H1 (cell line): ENCODE data around the gene SMYD3. TPM values are rescaled to one million over a fixed set of nuclear protein-coding genes. Genes with fewer than 3 reads are reported as not detected.

ENCODE experiments used
- CTCF ChIA-PET: fragments of 300-600 bp; sonication (Branson Sonifier 250); formaldehyde crosslinking; loops from one replicate; lab custom pipeline; 2021; ENCODE audit not compliant: partially characterized antibody; lab: Charles Lee
- POLR2A ChIA-PET: fragments of 300-600 bp; sonication (Branson Sonifier 250); formaldehyde crosslinking; loops from one replicate; lab custom pipeline; 2021; ENCODE audit warnings: inconsistent platforms; ENCODE audit not compliant: partially characterized antibody; lab: Charles Lee
- DNase-seq, 2 experiments: peaks; one replicate each; pipeline versions ENCODE4 v3.0.0 to v3.0.0-alpha.2; 2010 to 2022; ENCODE audit warnings: low spot score in 2 of 2, low read depth in 1 of 2, mixed read lengths in 1 of 2
- FAIRE-seq: peaks from 2 replicates; lab custom pipeline; 2011; peaks lifted over from hg19 to GRCh38; lab: Jason Lieb, UNC
- H2AFZ ChIP-seq: 2 replicates; pipeline ENCODE4 v1.8.1; 2012; ENCODE audit warnings: low read length, inconsistent platforms
- H2AK5ac ChIP-seq: 2 replicates; pipeline ENCODE4 v1.6.1; 2013; ENCODE audit warnings: low read depth, low read length
- H2BK120ac ChIP-seq: replicated peaks from 2 replicates; pipeline ENCODE3; 2013; ENCODE audit warnings: low read depth, low read length, inconsistent platforms
- H2BK12ac ChIP-seq: 2 replicates; pipeline ENCODE4 v1.6.1; 2013; ENCODE audit warnings: low read depth, low read length
- H2BK15ac ChIP-seq: 2 replicates; pipeline ENCODE4 v1.6.1; 2013; ENCODE audit warnings: low read length
- H2BK20ac ChIP-seq: 2 replicates; pipeline ENCODE4 v1.6.1; 2013; ENCODE audit warnings: low read length
- H2BK5ac ChIP-seq: 2 replicates; pipeline ENCODE4 v1.6.1; 2013; ENCODE audit warnings: low read depth, low read length
- H3K14ac ChIP-seq: 2 replicates; pipeline ENCODE4 v1.6.1; 2013; ENCODE audit warnings: inconsistent platforms; ENCODE audit not compliant: insufficient read length
- H3K18ac ChIP-seq: 2 replicates; pipeline ENCODE4 v1.6.1; 2013; ENCODE audit warnings: low read length; ENCODE audit errors: extremely low read depth
- H3K23ac ChIP-seq: 2 replicates; pipeline ENCODE4 v1.6.1; 2013; ENCODE audit warnings: inconsistent platforms; ENCODE audit not compliant: insufficient read length
- H3K23me2 ChIP-seq: 2 replicates; pipeline ENCODE4 v1.6.1; 2013; ENCODE audit warnings: low read depth, low read length
- H3K27ac ChIP-seq: 2 replicates; pipeline ENCODE4 v1.6.1; 2011; ENCODE audit warnings: low read depth, low read length, inconsistent platforms
- H3K27me3 ChIP-seq, 4 experiments: replicated peaks in 1 of 4; 1 replicate in 1 of 4; 2 replicates in 3 of 4; pipeline versions ENCODE4 v1.6.1 to v1.8.1; 2011 to 2013; ENCODE audit warnings: low read length in 3 of 4, mild to moderate bottlenecking in 3 of 4, inconsistent platforms in 2 of 4, mixed read lengths in 2 of 4, moderate library complexity in 1 of 4; ENCODE audit not compliant: control insufficient read depth in 3 of 4, insufficient read depth in 3 of 4; ENCODE audit errors: extremely low read depth in 1 of 4
- H3K36me3 ChIP-seq, 4 experiments: 2 replicates each; pipeline versions ENCODE4 v1.6.1 to v1.8.1; 2011 to 2013; ENCODE audit warnings: mild to moderate bottlenecking in 4 of 4, low read length in 3 of 4, moderate library complexity in 2 of 4, control low read depth in 1 of 4, inconsistent platforms in 1 of 4; ENCODE audit not compliant: insufficient read depth in 4 of 4, control insufficient read depth in 2 of 4
- H3K4ac ChIP-seq: replicated peaks from 2 replicates; pipeline ENCODE3; 2013; ENCODE audit warnings: low read length, low read depth, mixed read lengths, inconsistent platforms; ENCODE audit not compliant: insufficient read length
- H3K4me1 ChIP-seq, 4 experiments: replicated peaks in 1 of 4; 1 replicate in 1 of 4; 2 replicates in 3 of 4; pipeline versions ENCODE4 v1.6.1 to v1.8.1; 2011 to 2013; ENCODE audit warnings: low read length in 3 of 4, inconsistent platforms in 2 of 4, mixed read lengths in 1 of 4; ENCODE audit not compliant: insufficient read depth in 4 of 4, control insufficient read depth in 3 of 4
- H3K4me2 ChIP-seq, 2 experiments: 2 replicates each; pipeline versions ENCODE4 v1.6.1 to v1.8.1; 2011 to 2013; ENCODE audit warnings: low read depth in 2 of 2, low read length in 2 of 2, control low read depth in 1 of 2, inconsistent platforms in 1 of 2, mild to moderate bottlenecking in 1 of 2; ENCODE audit not compliant: insufficient read depth in 1 of 2
- H3K4me3 ChIP-seq, 4 experiments: fragments of 200-600, 300-600 bp in 1 of 4; sonication (generic), shearing (Covaris generic), sonication (Bioruptor Twin) in 1 of 4; 2 replicates each; pipeline versions ENCODE4 v1.5.1 to v1.8.1; 2011 to 2016; ENCODE audit warnings: low read length in 4 of 4, low read depth in 3 of 4, control low read depth in 2 of 4, inconsistent platforms in 2 of 4, mild to moderate bottlenecking in 2 of 4, mixed read lengths in 1 of 4, moderate library complexity in 1 of 4; ENCODE audit not compliant: insufficient read depth in 2 of 4; ENCODE audit errors: extremely low read depth in 1 of 4
- H3K56ac ChIP-seq: replicated peaks from 2 replicates; pipeline ENCODE3; 2013; ENCODE audit warnings: low read depth, mild to moderate bottlenecking, mixed read lengths, low read length, inconsistent platforms; ENCODE audit not compliant: insufficient read length
- H3K79me1 ChIP-seq: 2 replicates; pipeline ENCODE4 v1.6.1; 2013; ENCODE audit warnings: low read depth, low read length, control low read depth
- H3K79me2 ChIP-seq, 2 experiments: 2 replicates each; pipeline versions ENCODE4 v1.6.1 to v1.8.1; 2012 to 2013; ENCODE audit warnings: low read length in 2 of 2, mild to moderate bottlenecking in 2 of 2, inconsistent platforms in 1 of 2; ENCODE audit not compliant: insufficient read depth in 2 of 2, control insufficient read depth in 1 of 2
- H3K9ac ChIP-seq, 4 experiments: replicated peaks in 1 of 4; 1 replicate in 1 of 4; 2 replicates in 3 of 4; pipeline versions ENCODE4 v1.6.1 to v1.8.1; 2011 to 2013; ENCODE audit warnings: low read depth in 3 of 4, low read length in 3 of 4, control low read depth in 2 of 4, mild to moderate bottlenecking in 2 of 4, moderate library complexity in 2 of 4, inconsistent platforms in 1 of 4; ENCODE audit errors: extremely low read depth in 1 of 4
- H3K9me3 ChIP-seq, 2 experiments: 2 replicates each; pipeline versions ENCODE4 v1.6.1 to v1.8.1; 2012 to 2013; ENCODE audit warnings: mild to moderate bottlenecking in 2 of 2, moderate library complexity in 2 of 2, control low read depth in 1 of 2, inconsistent platforms in 1 of 2, low read depth in 1 of 2, low read length in 1 of 2, mixed read lengths in 1 of 2; ENCODE audit not compliant: insufficient read depth in 2 of 2
- H4K20me1 ChIP-seq, 2 experiments: replicated peaks in 1 of 2; 2 replicates each; pipeline versions ENCODE3 to v1.8.1; 2011 to 2013; ENCODE audit warnings: inconsistent platforms in 2 of 2, low read length in 2 of 2, mild to moderate bottlenecking in 1 of 2; ENCODE audit not compliant: insufficient read depth in 2 of 2, control insufficient read depth in 1 of 2
- H4K5ac ChIP-seq: 2 replicates; pipeline ENCODE4 v1.6.1; 2013; ENCODE audit warnings: low read length, low read depth, mixed read lengths, inconsistent platforms; ENCODE audit not compliant: insufficient read length
- H4K8ac ChIP-seq: 2 replicates; pipeline ENCODE4 v1.8.0; 2013; ENCODE audit warnings: mild to moderate bottlenecking, moderate library complexity, low read length, inconsistent platforms; ENCODE audit not compliant: insufficient read depth; ENCODE audit errors: extremely low read depth
- H4K91ac ChIP-seq: replicated peaks from 2 replicates; pipeline ENCODE3; 2013; ENCODE audit warnings: low read length, mixed read lengths, inconsistent platforms; ENCODE audit not compliant: insufficient read length
- KDM5A ChIP-seq: fragments of 200-600 bp; IDR thresholded peaks from 2 replicates; pipeline ENCODE4 v1.7.1; 2012; ENCODE audit warnings: mild to moderate bottlenecking, low read length, inconsistent platforms, mixed read lengths
- RNF2 ChIP-seq: fragments of 200-900, 300-1000 bp; sonication (generic); IDR thresholded peaks from 2 replicates; pipeline ENCODE4 v1.7.1; 2016; ENCODE audit warnings: borderline replicate concordance, low read depth, mild to moderate bottlenecking, antibody characterized with exemption, low read length; ENCODE audit not compliant: poor library complexity, severe bottlenecking; ENCODE audit errors: missing control alignments
- TAF7 ChIP-seq: optimal IDR thresholded peaks from 2 replicates; pipeline ENCODE3; 2011; ENCODE audit warnings: low read depth, mild to moderate bottlenecking, inconsistent platforms, low read length, moderate library complexity, borderline replicate concordance
- WGBS, 2 experiments: shearing (Covaris generic) in 1 of 2; methylation state at CpG; one replicate each; pipeline versions ENCODE4 v1.1.6 to v1.1.7; 2013 to 2015; ENCODE audit warnings: low lambda C conversion rate in 2 of 2, mixed read lengths in 2 of 2, inconsistent platforms in 1 of 2, low coverage in 1 of 2, missing lambda C conversion rate in 1 of 2; ENCODE audit not compliant: insufficient replicate concordance in 2 of 2, insufficient coverage in 1 of 2, insufficient read length in 1 of 2; ENCODE audit errors: extremely low coverage in 1 of 2, missing lambda C conversion rate in 1 of 2; 5-methylcytosine and 5-hydroxymethylcytosine counted together
- polyA plus RNA-seq, 7 experiments: library from polyadenylated mRNA; depleted of rRNA in 3 of 7; stranded (reverse) in 5 of 7; unstranded in 2 of 7; fragments of >200 nt in 5 of 7; fragments of 200-250 nt in 2 of 7; gene quantifications; 1 replicate in 5 of 7; 2 replicates in 1 of 7; 4 replicates in 1 of 7; pipeline versions ENCODE4 v1.2.1 to v1.2.3, GENCODE V29; 2011 to 2013; ENCODE audit warnings: missing spikeins in 2 of 7, mixed read lengths in 2 of 7
- total RNA-seq: library from RNA; stranded (reverse); fragmentation: NEBNext Ultra II Directional; extraction: Animal tissue kit (Norgen Biotek cat#: 25700); gene quantifications from 2 replicates; pipeline ENCODE4 v1.2.1, GENCODE V29; 2021

The SMYD3 gene
- total and polyA plus RNA-seq, 2 of the 8 experiments (the other 6 are each of a cell fraction or from before 2014, with no cell fraction given) = 17.3 to 25.4 TPM

GRCh38 chr1:246187834-246188372, 319.2 kb downstream of the SMYD3 start:
- Histone ChIP-seq H3K23ac (no peak overlapping the region), H2BK12ac (no peak overlapping the region), H3K14ac (no peak overlapping the region), H3K4me1 (no peaks in the 10 kb centered on the region), H3K4me3 (no peak overlapping the region), H3K4me2 (no peak overlapping the region), H3K18ac (no peak overlapping the region), H3K27me3 (no peaks in the 10 kb centered on the region), H2AK5ac (no peak overlapping the region), H3K9ac (no peak overlapping the region), H4K20me1 (no peaks in the 10 kb centered on the region), H3K23me2 (no peaks in the 10 kb centered on the region), H3K79me2 (no peaks in the 10 kb centered on the region), H3K9me3 (no peaks in the 10 kb centered on the region), H2AFZ (no peak overlapping the region), H4K8ac (no peak overlapping the region), H3K56ac (no peak overlapping the region), H4K5ac (no peak overlapping the region), H2BK120ac (no peak overlapping the region), H2BK5ac (no peak overlapping the region), H3K4ac (no peak overlapping the region), H4K91ac (no peak overlapping the region), H3K36me3 (no peaks in the 10 kb centered on the region), H3K79me1 (no peaks in the 10 kb centered on the region), H2BK20ac (no peak overlapping the region), H2BK15ac (no peak overlapping the region), H3K27ac (no peak overlapping the region)
- ChIA-PET CTCF (interaction anchor here (0.7 to 0.8 kb wide), 2 partner anchors 14 to 31 kb away, joined by 3 to 5 read pairs; no protein-coding TSS in a partner anchor), POLR2A (no interaction called here)
- TF ChIP-seq KDM5A (no peak), TAF7 (no peak), RNF2 (no peak)
- FAIRE-seq (no peak), DNase-seq (no peak)
- 93% methylated on average over 10 of the region's 10 CpGs; no CpG with 5 or more reads in 1 of the 2 experiments for WGBS, 2 experiments
